Measurements from ENCODE around the gene TRAK1.

Gene TRAK1

GRCh38 chr3:42051384-42052131, 39.6 kb upstream of the TRAK1 start:
- no peak overlapping the region for H3K4me3 ChIP-seq (ENCODE audit: low read depth, low read length)
- no peak for DNase-seq (ENCODE audit: low read depth)
- no peak for TF ChIP-seq CTCF (IDR thresholded peaks at IDR 0.05; ENCODE audit: low read depth, low read length, missing control alignments)
- in situ Hi-C loops (cut with HindIII; ENCODE audit: low sequenced_read_pairs): no loop called here

GRCh38 chr3:42052132-42052483, 39.0 kb upstream of the TRAK1 start:
- no peak for TF ChIP-seq CTCF (IDR thresholded peaks at IDR 0.05; ENCODE audit: low read depth, low read length, missing control alignments)
- in situ Hi-C loops (cut with HindIII; ENCODE audit: low sequenced_read_pairs): no loop called here
- no peak for DNase-seq (ENCODE audit: low read depth)
- H3K4me3 ChIP-seq (ENCODE audit: low read depth, low read length): no peak overlapping the region

GRCh38 chr3:42052484-42053351, 38.4 kb upstream of the TRAK1 start:
- H3K4me3 ChIP-seq (ENCODE audit: low read depth, low read length): no peak overlapping the region
- no peak for DNase-seq (ENCODE audit: low read depth)
- in situ Hi-C loops (cut with HindIII; ENCODE audit: low sequenced_read_pairs): no loop called here
- TF ChIP-seq CTCF (IDR thresholded peaks at IDR 0.05; ENCODE audit: low read depth, low read length, missing control alignments): no peak

GRCh38 chr3:42053476-42053875, 37.7 kb upstream of the TRAK1 start:
- DNase-seq (ENCODE audit: low read depth): no peak
- in situ Hi-C loops (cut with HindIII; ENCODE audit: low sequenced_read_pairs): no loop called here
- TF ChIP-seq CTCF (IDR thresholded peaks at IDR 0.05; ENCODE audit: low read depth, low read length, missing control alignments): no peak

GRCh38 chr3:42055291-42055690, 35.9 kb upstream of the TRAK1 start:
- no peak for TF ChIP-seq CTCF (IDR thresholded peaks at IDR 0.05; ENCODE audit: low read depth, low read length, missing control alignments)
- DNase-seq (ENCODE audit: low read depth): no peak
- in situ Hi-C loops (cut with HindIII; ENCODE audit: low sequenced_read_pairs): no loop called here
- H3K4me3 ChIP-seq (ENCODE audit: low read depth, low read length): no peak overlapping the region

More at GRCh38 chr3:42053476-42053875, 37.7 kb upstream of the TRAK1 start:
- H3K4me3 ChIP-seq (ENCODE audit: low read depth, low read length): no peak overlapping the region

- H3K4me3 ChIP-seq (ENCODE audit: low read depth, low read length): no peak overlapping the region
- DNase-seq (ENCODE audit: low read depth): no peak
- TF ChIP-seq CTCF (IDR thresholded peaks at IDR 0.05; ENCODE audit: low read depth, low read length, missing control alignments): no peak
- in situ Hi-C loops (cut with HindIII; ENCODE audit: low sequenced_read_pairs): no loop called here
Observed at GRCh38 chr3:42056840-42057239, 34.3 kb upstream of the TRAK1 start.
